ENCODE data around the gene DENND2D. TPM values are rescaled to one million over a fixed set of nuclear protein-coding genes. Genes with fewer than 3 reads are reported as not detected.

The DENND2D gene
- total and polyA plus RNA-seq, 9 of the 15 experiments (the other 6 are each of a cell fraction or from before 2014, with no cell fraction given): 0.08 to 0.44 (median 0.13) TPM; not detected in 6

DNA sequence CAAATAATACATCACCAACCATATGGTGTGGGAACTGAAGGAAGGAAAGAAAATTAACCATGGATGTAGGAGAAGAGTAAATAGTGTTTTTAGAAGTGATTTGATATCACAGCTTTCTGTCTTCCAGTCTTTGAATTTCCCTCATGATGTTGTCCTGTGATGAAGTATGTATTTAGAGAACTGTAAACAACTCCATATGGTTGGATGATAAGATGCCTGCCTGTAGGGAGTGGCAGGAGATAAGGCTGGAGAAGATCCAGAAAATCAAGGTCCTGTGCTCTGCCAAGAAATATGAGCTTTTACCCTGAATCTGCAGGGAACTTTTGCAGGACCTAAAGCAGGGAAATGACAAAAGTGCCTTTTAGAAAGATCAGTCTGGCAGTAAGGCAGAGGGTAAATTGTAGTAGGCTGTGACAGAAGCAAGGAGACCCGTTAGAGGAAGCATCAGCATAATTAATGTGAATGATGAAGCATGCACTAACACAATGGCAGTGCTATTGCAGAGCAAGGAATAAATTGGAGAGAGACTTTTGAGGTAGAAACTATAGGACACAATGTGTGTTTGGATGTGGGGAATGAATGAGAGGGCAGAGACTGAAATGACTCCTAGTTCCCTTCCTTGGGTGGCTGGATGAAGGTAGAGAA lies 38.5 kb downstream of the DENND2D start (continued):
- TF ChIP-seq, protein P1, sequence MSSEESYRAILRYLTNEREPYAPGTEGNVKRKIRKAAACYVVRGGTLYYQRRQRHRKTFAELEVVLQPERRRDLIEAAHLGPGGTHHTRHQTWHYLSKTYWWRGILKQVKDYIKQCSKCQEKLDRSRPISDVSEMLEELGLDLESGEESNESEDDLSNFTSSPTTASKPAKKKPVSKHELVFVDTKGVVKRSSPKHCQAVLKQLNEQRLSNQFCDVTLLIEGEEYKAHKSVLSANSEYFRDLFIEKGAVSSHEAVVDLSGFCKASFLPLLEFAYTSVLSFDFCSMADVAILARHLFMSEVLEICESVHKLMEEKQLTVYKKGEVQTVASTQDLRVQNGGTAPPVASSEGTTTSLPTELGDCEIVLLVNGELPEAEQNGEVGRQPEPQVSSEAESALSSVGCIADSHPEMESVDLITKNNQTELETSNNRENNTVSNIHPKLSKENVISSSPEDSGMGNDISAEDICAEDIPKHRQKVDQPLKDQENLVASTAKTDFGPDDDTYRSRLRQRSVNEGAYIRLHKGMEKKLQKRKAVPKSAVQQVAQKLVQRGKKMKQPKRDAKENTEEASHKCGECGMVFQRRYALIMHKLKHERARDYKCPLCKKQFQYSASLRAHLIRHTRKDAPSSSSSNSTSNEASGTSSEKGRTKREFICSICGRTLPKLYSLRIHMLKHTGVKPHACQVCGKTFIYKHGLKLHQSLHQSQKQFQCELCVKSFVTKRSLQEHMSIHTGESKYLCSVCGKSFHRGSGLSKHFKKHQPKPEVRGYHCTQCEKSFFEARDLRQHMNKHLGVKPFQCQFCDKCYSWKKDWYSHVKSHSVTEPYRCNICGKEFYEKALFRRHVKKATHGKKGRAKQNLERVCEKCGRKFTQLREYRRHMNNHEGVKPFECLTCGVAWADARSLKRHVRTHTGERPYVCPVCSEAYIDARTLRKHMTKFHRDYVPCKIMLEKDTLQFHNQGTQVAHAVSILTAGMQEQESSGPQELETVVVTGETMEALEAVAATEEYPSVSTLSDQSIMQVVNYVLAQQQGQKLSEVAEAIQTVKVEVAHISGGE (CRISPR knock-in tag; IDR thresholded peaks at IDR 0.05): peak in 1 of 3 experiments; percentile 81; a peak in 2 of 6 replicates
- TF ChIP-seq SETDB1 (IDR thresholded peaks at IDR 0.05; ENCODE audit: low read length): no peak
- no peak for TF ChIP-seq HNRNPK (IDR thresholded peaks at IDR 0.05; ENCODE audit: low read depth, low read length, poor library complexity, severe bottlenecking)
- TF ChIP-seq GATAD2A (IDR thresholded peaks at IDR 0.05): peak; percentile 76; the same call in 1 of the 2 replicates
- peak; percentile 57; the same call in 1 of the 2 replicates for TF ChIP-seq ZNF75A (CRISPR knock-in tag; IDR thresholded peaks at IDR 0.05)
- peak; percentile 89 for TF ChIP-seq PHB2 (IDR thresholded peaks at IDR 0.05; ENCODE audit: low read depth)
- TF ChIP-seq TEAD1 (CRISPR knock-in tag; IDR thresholded peaks at IDR 0.05): peak in 1 of 2 experiments; percentile 96; a peak in 2 of 4 replicates
- TF ChIP-seq XRCC5 (IDR thresholded peaks at IDR 0.05; ENCODE audit: low read depth, low read length): no peak
- TF ChIP-seq HNRNPH1 (optimal IDR thresholded peaks at IDR 0.05; ENCODE audit: low read depth, low read length): no peak
- TF ChIP-seq, protein P2, sequence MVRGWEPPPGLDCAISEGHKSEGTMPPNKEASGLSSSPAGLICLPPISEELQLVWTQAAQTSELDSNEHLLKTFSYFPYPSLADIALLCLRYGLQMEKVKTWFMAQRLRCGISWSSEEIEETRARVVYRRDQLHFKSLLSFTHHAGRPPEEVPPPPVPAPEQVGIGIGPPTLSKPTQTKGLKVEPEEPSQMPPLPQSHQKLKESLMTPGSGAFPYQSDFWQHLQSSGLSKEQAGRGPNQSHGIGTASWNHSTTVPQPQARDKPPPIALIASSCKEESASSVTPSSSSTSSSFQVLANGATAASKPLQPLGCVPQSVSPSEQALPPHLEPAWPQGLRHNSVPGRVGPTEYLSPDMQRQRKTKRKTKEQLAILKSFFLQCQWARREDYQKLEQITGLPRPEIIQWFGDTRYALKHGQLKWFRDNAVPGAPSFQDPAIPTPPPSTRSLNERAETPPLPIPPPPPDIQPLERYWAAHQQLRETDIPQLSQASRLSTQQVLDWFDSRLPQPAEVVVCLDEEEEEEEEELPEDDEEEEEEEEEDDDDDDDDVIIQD (CRISPR knock-in tag; IDR thresholded peaks at IDR 0.05): peak; percentile 26; the same call in 1 of the 2 replicates
- TF ChIP-seq SMARCE1 (IDR thresholded peaks at IDR 0.05): peak; percentile 99
- TF ChIP-seq, protein P3, sequence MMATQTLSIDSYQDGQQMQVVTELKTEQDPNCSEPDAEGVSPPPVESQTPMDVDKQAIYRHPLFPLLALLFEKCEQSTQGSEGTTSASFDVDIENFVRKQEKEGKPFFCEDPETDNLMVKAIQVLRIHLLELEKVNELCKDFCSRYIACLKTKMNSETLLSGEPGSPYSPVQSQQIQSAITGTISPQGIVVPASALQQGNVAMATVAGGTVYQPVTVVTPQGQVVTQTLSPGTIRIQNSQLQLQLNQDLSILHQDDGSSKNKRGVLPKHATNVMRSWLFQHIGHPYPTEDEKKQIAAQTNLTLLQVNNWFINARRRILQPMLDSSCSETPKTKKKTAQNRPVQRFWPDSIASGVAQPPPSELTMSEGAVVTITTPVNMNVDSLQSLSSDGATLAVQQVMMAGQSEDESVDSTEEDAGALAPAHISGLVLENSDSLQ (IDR thresholded peaks at IDR 0.05): peak; percentile 74
- peak; percentile 77 to 87 for TF ChIP-seq TRIM24 (IDR thresholded peaks at IDR 0.05)
- peak; percentile 90 for TF ChIP-seq MEIS2 (IDR thresholded peaks at IDR 0.05; ENCODE audit: partially characterized antibody)
- no peak for TF ChIP-seq ATF1 (CRISPR knock-in tag; IDR thresholded peaks at IDR 0.05)
- TF ChIP-seq ATF1 (tag; IDR thresholded peaks at IDR 0.05): peak; percentile 68
- peak; percentile 59; the same call in 1 of the 2 replicates for TF ChIP-seq ZNF324 (CRISPR knock-in tag; IDR thresholded peaks at IDR 0.05)
- no peak for TF ChIP-seq HNRNPLL (IDR thresholded peaks at IDR 0.05; ENCODE audit: low read depth, low read length, poor library complexity, severe bottlenecking)

Measured in K562 (cell line).